HEK293 (cell line): ENCODE measurements around the gene PGBD1.

Experiments
- CTCF ChIA-PET: fragments of 350-600 bp; formaldehyde crosslinking; extraction: SDS; loops from one replicate; lab custom pipeline; 2021; ENCODE audit warnings: antibody characterized with exemption; lab: Yijun Ruan, JAX
- POLR2A ChIA-PET: fragments of 300-600 bp; formaldehyde crosslinking; extraction: SDS; loops from one replicate; lab custom pipeline; 2020; ENCODE audit warnings: antibody characterized with exemption, inconsistent platforms; lab: Yijun Ruan, JAX
- H3K27ac ChIP-seq: fragments of 200-500 bp; sonication (Bioruptor generic); 2 replicates; pipeline ENCODE4 v1.5.1; 2014; ENCODE audit warnings: low read depth, low read length, control low read depth, inconsistent platforms; ENCODE audit errors: extremely low read depth
- H3K36me3 ChIP-seq, 2 experiments: fragments of 200-500 bp in 1 of 2; sonication (Bioruptor generic) in 1 of 2; 1 replicate in 1 of 2; 2 replicates in 1 of 2; pipeline ENCODE4 v1.5.1; 2014 to 2017; ENCODE audit warnings: inconsistent platforms in 2 of 2, low read length in 2 of 2; ENCODE audit not compliant: control insufficient read depth in 2 of 2, insufficient read depth in 1 of 2
- H3K4me1 ChIP-seq: fragments of 200-500 bp; sonication (Bioruptor generic); 2 replicates; pipeline ENCODE4 v1.5.1; 2014; ENCODE audit warnings: mild to moderate bottlenecking, low read length, inconsistent platforms; ENCODE audit not compliant: control insufficient read depth, insufficient read depth
- H3K4me3 ChIP-seq: 2 replicates; pipeline ENCODE4 v1.5.1; 2011; ENCODE audit warnings: low read depth, mild to moderate bottlenecking, control low read depth, low read length, moderate library complexity
- H3K9me3 ChIP-seq: fragments of 200-500 bp; sonication (Bioruptor generic); 2 replicates; pipeline ENCODE4 v1.5.1; 2014; ENCODE audit warnings: low read depth, low read length, inconsistent platforms; ENCODE audit not compliant: control insufficient read depth, insufficient read depth
- REST ChIP-seq: fragments of 450-650 bp; formaldehyde crosslinking; IDR thresholded peaks from 2 replicates; pipeline ENCODE4 v1.5.1; 2016; ENCODE audit warnings: missing biosample characterization, missing genetic modification characterization
- TCF7L2 ChIP-seq: IDR thresholded peaks from 2 replicates; pipeline ENCODE4 v1.6.1; 2011; ENCODE audit warnings: low read depth, mild to moderate bottlenecking, inconsistent platforms, low read length, moderate library complexity, borderline replicate concordance
- ZBTB20 ChIP-seq: fragments of 450-650 bp; formaldehyde crosslinking; IDR thresholded peaks from 2 replicates; pipeline ENCODE4 v1.5.1; 2016; ENCODE audit warnings: missing biosample characterization, missing genetic modification characterization
- ZBTB49 ChIP-seq: fragments of 450-650 bp; formaldehyde crosslinking; IDR thresholded peaks from 2 replicates; pipeline ENCODE4 v1.5.1; 2016; ENCODE audit warnings: missing biosample characterization, missing genetic modification characterization, low read depth
- ZFP37 ChIP-seq: fragments of 450-650 bp; formaldehyde crosslinking; IDR thresholded peaks from 2 replicates; pipeline ENCODE4 v1.5.1; 2016; ENCODE audit warnings: missing biosample characterization, missing genetic modification characterization
- ZIC2 ChIP-seq: fragments of 450-650 bp; formaldehyde crosslinking; IDR thresholded peaks from 2 replicates; pipeline ENCODE4 v1.5.1; 2016; ENCODE audit warnings: missing biosample characterization, missing genetic modification characterization
- ZNF19 ChIP-seq: fragments of 450-650 bp; formaldehyde crosslinking; IDR thresholded peaks from 2 replicates; pipeline ENCODE4; 2016; ENCODE audit warnings: missing biosample characterization, missing genetic modification characterization, low read depth
- ZNF2 ChIP-seq: fragments of 450-650 bp; formaldehyde crosslinking; IDR thresholded peaks from 2 replicates; pipeline ENCODE4 v1.5.1; 2016; ENCODE audit warnings: missing biosample characterization, missing genetic modification characterization
- ZNF202 ChIP-seq: fragments of 450-650 bp; formaldehyde crosslinking; IDR thresholded peaks from 2 replicates; pipeline ENCODE4 v1.5.1; 2016; ENCODE audit warnings: missing biosample characterization, missing genetic modification characterization, borderline replicate concordance
- ZNF214 ChIP-seq: fragments of 450-650 bp; formaldehyde crosslinking; IDR thresholded peaks from 2 replicates; pipeline ENCODE4 v1.5.1; 2017; ENCODE audit warnings: missing biosample characterization, mild to moderate bottlenecking, missing genetic modification characterization, borderline replicate concordance
- ZNF221 ChIP-seq: fragments of 450-650 bp; formaldehyde crosslinking; IDR thresholded peaks from 2 replicates; pipeline ENCODE4 v1.5.1; 2017; ENCODE audit warnings: missing biosample characterization, missing genetic modification characterization, borderline replicate concordance
- ZNF223 ChIP-seq: fragments of 450-650 bp; formaldehyde crosslinking; IDR thresholded peaks from 2 replicates; pipeline ENCODE4 v1.5.1; 2016; ENCODE audit warnings: missing biosample characterization, missing genetic modification characterization
- ZNF529 ChIP-seq: fragments of 450-650 bp; formaldehyde crosslinking; IDR thresholded peaks from 2 replicates; pipeline ENCODE4 v1.5.1; 2017; ENCODE audit warnings: missing genetic modification characterization, missing biosample characterization; ENCODE audit not compliant: insufficient replicate concordance
- ZNF623 ChIP-seq: fragments of 450-650 bp; formaldehyde crosslinking; IDR thresholded peaks from 2 replicates; pipeline ENCODE4 v1.5.1; 2016; ENCODE audit warnings: missing biosample characterization, missing genetic modification characterization
- ZNF791 ChIP-seq: fragments of 450-650 bp; formaldehyde crosslinking; IDR thresholded peaks from 2 replicates; pipeline ENCODE4 v1.5.1; 2016; ENCODE audit warnings: missing biosample characterization, missing genetic modification characterization
- ZXDB ChIP-seq: fragments of 450-650 bp; formaldehyde crosslinking; IDR thresholded peaks from 2 replicates; pipeline ENCODE4 v1.5.1; 2016; ENCODE audit warnings: missing biosample characterization, missing genetic modification characterization
- TF ChIP-seq, protein P1 (sequence below): fragments of 450-650 bp; formaldehyde crosslinking; IDR thresholded peaks from 2 replicates; pipeline ENCODE4 v1.5.1; 2016; ENCODE audit warnings: missing biosample characterization, missing genetic modification characterization

PGBD1 gene

DNA sequence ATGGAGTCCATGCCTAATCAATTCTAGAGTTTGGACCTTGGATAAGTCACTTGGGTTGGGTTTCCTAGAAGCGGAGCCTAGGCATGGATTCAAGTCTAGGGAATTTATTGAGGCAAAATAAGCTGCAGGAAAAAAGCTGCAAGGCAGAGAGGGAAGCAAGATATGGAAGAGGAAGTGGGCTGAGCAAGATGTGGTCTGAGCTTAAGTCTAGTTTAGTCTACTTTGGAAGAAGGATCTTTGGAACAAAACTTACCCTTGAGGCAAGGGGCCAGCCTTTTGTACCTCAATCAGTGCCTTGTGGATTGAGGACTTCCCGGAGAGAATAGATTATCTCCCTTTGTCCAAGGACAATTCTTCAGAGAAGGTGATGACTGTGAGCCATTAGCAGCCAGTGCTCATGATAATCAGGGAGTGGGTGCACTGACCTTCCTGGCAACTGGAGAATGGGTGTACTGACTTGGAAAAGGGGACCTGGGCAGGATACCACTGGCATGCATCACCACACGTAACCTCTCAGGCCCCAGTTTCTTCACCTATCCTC lies 45.4 kb upstream of the PGBD1 start:
- no peaks in the 10 kb centered on the region for H3K9me3 ChIP-seq
- TF ChIP-seq TCF7L2 (no peak), ZBTB49 (no peak), REST (tag by site-specific recombination) (no peak), ZNF221 (tag by site-specific recombination) (no peak), ZIC2 (no peak), ZBTB20 (tag by site-specific recombination) (no peak), ZNF202 (tag by site-specific recombination) (no peak), ZNF791 (no peak), ZNF223 (tag by site-specific recombination) (no peak), ZNF214 (tag by site-specific recombination) (no peak), ZNF2 (tag by site-specific recombination) (no peak), ZNF623 (no peak), ZNF19 (tag by site-specific recombination) (no peak), ZXDB (no peak), ZNF529 (tag by site-specific recombination) (no peak)
- TF ChIP-seq, protein P1, sequence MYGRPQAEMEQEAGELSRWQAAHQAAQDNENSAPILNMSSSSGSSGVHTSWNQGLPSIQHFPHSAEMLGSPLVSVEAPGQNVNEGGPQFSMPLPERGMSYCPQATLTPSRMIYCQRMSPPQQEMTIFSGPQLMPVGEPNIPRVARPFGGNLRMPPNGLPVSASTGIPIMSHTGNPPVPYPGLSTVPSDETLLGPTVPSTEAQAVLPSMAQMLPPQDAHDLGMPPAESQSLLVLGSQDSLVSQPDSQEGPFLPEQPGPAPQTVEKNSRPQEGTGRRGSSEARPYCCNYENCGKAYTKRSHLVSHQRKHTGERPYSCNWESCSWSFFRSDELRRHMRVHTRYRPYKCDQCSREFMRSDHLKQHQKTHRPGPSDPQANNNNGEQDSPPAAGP (tag by site-specific recombination), result no peak
- peaks cover 13 to 36% of the 10 kb centered on the region in 2 experiments for H3K36me3 ChIP-seq
- H3K27ac ChIP-seq, result no peak overlapping the region
- no peak overlapping the region for H3K4me3 ChIP-seq
- CTCF ChIA-PET, result interaction anchor here (1.1 kb wide), 1 partner anchor 12 kb away, joined by 3 read pairs; no protein-coding TSS in a partner anchor
- no peaks in the 10 kb centered on the region for H3K4me1 ChIP-seq
- POLR2A ChIA-PET, result no interaction called here

GRCh38 chr6:28239636-28240035 lies 41.7 kb upstream of the PGBD1 start:
- ChIA-PET CTCF (interaction anchor here (0.7 kb wide), 1 partner anchor 608 kb away, joined by 3 read pairs; no protein-coding TSS in a partner anchor), POLR2A (no interaction called here)
- TF ChIP-seq ZFP37 (tag by site-specific recombination), result no peak

More at GRCh38 chr6:28239636-28240035, 41.7 kb upstream of the PGBD1 start:
- Histone ChIP-seq H3K36me3 (peaks cover 9 to 15% of the 10 kb centered on the region in 2 experiments), H3K4me3 (no peak overlapping the region), H3K27ac (no peak overlapping the region), H3K9me3 (no peaks in the 10 kb centered on the region), H3K4me1 (no peaks in the 10 kb centered on the region)
